ENCODE measurements around the gene GCDH.
A peak's percentile ranks its signal among the peaks of the same experiment; 100 is the strongest.
"Not testable (repeated sequence)": the region's sequence is repeated elsewhere in the genome, so short reads cannot be mapped to it uniquely, and the experiment has no call there.

Gene GCDH

DNA sequence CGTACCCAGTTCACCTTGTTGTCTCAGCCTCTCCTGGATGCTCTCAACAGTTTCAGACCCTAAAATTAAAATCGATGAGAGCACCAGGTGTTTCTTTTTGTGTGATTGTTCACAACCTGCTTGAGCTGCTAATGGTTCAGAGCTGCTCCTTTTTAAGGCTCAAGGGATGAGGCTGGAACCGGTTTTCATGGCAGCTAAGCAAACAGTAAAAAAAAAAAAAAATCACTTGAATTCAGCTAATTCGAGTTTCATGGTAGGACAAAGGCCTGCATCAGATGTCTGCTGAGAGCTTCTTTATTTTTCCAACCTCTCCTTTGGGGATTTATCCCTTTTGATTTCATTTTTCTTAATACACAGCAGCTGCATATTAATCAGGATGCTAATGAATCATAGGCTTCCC lies 21.6 kb downstream of the GCDH start:
- DNase-seq: no peak

DNA sequence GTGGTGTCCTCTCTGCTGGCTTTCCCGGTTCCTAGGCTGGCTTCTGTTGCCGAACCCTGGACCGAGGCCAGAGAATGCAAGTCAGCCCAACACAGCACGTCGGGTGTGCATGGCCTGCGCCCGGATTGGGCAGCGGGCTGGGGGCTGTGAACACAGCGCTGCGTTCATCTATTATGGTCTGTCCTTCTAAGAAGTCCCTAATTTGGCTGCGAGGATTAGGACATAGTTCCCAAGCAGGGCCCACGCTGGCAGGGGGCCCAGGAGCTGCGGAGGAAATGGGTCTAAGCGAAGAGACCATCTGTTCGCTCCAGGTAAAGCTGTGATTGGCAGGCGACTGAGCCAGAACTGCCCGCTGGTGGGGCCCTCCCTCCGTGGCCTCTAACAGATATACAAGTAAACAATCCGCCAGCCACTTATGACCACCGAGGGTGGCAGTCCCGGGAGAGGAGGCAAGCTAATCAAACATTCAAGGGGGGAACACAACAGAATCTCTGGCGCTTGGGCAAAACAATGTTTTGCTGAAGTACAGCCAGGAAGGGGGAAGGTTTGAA lies 22.1 kb downstream of the GCDH start:
- no peak for DNase-seq

DNA sequence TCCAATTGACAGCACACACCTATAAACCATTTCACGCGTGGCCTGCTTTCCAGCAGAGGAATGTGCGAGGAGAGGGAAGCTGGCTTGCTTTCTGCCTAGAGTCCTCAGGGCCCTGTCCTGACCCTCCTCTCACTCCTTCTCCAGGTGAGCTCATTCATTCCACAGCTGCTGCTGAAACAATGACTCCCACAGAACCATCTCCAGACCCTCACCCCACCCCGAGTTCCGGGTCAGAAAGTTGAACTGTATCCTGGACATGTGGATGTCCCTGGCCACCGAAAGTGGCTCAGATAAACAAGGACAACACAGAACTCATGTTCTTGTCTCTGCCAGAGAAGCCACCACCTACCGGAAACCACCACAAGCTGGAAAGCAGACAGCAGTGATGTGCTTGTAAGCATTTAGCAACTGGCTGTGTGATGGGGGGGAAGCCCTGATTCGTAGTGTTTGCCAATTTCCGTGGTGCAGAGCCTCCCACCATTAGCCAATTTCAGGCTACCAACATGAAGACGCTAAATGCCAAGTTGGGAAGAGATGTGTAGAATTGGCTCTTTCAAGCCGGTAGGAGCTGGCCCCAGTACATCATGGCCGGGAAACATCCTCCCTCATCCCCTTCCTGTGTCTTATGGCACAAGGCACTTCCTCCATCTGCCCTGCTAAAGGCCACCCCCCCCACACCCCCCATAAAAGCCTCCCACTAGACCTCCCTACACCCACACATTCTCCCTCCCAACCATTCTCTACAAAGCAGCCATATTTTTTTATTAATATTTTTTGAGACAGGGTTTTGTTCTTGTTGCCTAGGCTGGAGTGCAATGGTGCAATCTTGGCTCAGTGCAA lies 23.1 kb downstream of the GCDH start:
- DNase-seq: peak; percentile 44

DNA sequence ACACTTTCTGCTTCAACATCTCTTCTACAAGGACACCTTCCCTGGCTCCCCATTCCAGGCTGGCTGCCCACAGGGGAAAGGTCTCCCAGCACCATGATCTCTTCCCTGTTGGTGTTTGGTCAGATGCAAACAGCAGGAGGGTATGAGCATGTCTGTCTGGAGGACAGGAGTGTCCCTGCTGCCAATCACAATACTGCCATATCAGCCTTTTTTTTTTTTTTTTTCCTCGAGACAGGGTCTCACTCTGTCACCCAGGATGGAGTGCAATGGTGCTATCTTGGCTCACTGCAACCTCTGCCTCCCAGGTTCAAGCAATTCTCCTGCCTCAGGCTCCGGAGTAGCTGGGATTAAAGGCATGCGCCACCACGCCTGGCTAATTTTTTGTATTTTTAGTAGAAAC lies 24.9 kb downstream of the GCDH start:
- DNase-seq: not testable (repeated sequence)

DNA sequence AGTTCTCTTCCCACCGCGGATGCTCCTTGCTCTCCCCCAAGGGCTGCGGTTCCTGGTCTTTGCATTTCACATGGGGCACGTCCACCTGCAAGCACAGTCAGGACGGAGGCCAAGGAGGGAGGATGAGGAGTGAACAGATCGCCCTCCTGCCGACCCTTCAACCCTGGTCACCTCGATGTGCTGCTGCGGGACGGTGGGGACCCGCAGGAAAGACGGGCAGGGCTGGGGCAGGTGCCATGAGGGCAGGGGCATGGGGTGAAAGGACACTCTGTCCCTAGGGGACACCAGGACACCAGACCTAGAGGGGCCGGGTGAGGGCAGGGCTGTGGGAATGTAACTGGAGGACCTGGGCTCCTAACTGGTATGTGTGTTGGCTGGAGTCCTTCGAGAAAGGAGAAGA lies 27.3 kb downstream of the GCDH start:
- no peak for DNase-seq

DNA sequence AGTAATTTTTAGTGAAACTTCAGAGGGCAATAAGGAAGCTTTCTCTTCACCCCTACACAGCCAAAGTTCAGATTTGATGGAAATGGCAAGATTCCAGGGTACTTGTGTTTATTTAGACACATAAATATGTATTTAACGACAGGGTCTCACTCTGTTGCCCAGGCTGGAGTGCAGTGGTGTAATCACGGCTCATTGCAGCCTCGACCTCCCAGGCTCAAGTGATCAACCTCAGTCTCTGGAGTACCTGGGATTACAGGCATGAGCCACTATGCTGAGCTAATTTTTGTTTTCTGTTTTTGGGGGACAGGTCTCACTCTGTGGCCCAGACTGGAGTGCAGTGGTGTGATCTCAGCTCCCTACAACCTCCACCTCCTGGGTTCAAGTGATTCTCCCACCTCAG lies 30.1 kb downstream of the GCDH start:
- no peak for DNase-seq

DNA sequence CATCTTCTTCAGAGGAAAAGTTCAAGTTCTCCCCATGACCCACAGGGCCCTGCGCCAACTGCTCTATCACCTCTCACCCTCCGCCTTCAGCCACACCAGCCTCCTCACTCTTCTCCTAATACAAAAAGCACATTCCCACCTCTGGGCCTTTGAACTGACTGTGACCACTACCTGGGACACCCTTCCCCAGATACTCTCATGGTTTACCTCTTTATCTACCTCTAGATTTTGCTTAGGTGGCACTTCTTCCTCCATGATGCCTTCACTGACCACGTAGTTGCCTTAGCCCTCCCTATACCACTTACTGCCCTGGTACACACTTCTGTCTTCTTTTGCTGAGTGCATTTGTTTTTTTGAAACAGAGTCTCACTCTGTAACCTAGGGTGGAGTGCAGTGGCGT lies 32.0 kb downstream of the GCDH start:
- DNase-seq: no peak

DNA sequence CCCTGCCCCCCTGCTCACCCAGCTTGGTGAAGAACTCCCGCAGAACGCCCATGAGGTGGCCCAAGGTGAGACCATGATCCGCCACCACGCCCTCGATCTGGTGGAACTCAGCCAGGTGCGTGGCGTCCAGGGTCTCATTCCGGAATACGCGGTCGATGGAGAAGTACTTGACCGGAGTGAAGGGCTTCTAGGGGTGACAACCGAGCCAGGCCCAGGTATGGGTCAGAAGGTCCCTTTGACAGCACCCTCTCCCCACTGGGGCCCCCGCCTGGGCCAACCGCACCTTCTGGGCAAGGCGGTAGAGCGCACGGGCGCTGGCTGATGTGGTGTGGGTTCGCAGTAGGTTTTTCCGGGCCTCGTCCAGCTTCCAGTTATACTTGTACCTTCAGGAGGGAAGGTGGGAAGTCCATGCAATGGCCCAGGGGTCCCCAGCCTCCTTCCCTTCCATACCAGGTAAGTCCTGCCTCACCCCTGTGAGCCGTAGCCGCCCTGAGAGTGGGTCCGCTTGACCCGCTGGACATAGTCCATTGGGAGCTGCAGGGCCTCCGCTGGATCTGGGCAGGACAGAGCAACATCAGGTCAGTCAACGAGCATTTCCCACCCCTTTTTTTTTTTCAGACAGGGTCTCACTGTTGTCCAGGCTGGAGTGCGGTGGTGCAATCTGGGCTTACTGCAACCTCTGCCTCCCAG lies 33.8 kb downstream of the GCDH start:
- DNase-seq: no peak

DNA sequence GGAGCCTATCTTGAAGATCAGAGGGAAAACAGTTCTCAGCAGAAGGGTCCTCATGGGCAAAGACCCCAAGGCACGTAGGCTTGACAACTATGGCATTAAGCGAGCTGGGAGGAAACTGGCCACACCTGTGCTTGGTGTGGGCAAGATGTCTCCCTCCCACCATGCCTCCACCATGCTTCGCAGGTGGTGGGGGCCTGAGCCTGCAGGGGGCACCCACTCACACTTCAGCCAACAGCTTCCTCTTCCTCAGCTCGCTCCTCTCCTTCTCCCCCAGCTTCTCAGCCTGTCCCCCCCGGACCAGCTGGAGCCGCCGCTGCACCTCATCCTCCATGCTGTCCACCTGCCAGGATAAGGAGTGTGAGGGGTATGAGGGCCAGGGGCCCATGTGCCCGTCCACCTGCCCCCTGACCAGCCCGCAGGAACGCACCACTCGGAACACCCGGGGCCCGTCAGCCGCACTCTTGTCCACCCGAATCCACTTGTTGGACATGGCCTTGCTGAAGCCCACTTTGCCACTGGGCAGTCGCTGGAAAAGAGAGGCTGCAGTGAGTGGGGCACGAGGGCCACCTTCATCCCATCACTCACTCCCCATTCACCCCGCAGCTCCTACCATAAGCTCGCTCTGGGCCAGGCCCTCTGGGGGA lies 39.2 kb downstream of the GCDH start:
- no peak for DNase-seq

DNA sequence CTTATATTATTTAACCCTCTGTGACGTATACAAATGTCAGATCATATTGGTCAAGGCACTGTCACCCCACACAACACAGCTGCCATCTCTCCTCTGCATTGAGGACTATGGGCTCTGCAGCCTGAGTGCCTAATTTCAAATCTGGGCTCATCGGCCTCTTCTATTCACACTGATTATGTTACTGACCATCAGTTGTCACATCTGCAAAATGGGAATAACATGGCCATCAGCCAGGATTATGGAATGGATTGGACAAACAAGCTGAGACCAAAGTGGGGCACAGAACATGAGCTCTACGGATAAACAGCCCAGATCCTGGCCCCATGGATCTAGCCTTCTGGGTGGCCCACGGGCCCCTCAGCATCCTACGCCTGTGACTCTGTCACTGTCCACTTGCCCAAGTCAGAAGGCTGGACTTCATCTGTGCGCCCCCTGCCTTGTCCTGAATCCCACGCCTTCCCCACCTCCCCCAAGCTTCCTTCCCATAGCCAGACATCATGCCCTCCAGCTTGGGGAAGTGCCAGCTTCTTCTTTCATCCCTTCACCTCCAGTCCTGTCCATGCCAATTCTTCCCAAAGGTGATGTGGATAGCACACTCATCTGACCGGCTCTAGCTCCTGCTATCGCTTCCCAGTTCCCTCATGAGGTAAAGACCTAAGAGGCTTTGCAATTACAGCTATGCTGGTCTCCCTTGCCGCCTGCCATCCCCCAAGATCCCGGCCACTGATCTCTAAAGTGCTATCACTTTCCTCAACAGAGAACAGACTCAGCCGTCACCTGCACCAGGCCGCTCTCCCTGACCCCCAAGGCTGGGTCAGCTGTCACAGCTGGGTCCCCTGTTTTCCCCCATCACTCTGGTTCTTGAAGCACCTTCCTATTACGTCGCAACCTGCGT lies 41.7 kb downstream of the GCDH start:
- DNase-seq: no peak

DNA sequence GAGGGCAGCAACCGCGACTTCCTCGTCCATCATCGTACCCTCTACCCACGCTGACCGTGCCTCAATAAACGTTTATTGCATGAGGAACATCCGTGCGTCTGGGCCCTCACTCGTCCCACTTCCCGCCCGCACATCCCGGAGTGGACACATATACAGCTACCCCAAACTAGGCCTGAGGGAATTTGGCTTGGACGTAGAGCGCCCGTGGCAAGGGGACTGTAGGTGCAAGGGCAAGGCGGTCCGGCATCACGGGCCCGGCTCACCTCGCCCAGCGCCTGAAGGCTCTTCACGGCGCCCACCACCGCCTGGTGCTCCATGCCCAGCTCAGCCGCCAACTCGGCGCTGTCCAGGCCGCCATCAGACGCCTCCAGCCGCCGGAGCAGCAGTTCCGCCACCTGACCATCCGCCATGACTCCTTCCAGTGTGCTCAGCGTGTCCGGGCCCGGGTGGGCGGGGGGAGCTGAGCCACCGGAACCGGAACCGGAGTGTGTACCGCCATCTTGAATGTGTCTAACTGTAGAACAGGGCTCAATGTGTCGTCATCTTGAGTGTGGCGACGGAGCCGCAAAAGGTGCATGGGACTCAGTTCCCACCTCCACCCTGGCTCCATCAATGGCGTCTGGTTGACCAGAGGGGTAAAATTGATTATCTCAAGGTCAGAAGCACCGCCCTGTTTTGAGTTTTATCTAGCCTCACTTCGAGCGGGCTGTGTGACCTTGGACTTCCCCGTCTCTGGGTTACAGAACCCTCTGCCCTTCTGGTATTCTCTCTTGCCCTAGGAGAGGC lies 42.5 kb downstream of the GCDH start, which contains the start of gene FARSA:
FARSA (minus strand) TSS at position 425 of the 786 bp plus-strand sequence; CDS start at position 410, 15 bp downstream.
- DNase-seq: peak; percentile 79

DNA sequence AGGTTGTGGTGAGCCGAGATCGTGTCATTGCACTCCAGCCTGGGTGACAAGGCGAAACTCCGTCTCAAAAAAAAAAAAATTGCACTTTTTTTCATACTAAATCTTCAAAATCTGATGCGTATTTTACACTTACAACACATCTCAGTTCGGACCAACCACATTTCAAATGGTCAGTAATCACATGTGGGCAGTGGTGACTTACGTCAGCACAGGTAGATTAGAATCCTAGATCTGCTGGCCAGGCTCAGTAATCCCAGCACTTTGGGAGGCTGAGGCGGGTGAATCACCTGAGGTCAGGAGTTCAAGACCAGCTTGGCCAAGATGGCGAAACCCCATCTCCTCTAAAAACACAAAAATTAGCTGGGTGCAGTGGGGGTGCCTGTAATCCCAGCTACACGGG lies 44.1 kb downstream of the GCDH start:
- no peak for DNase-seq

DNA sequence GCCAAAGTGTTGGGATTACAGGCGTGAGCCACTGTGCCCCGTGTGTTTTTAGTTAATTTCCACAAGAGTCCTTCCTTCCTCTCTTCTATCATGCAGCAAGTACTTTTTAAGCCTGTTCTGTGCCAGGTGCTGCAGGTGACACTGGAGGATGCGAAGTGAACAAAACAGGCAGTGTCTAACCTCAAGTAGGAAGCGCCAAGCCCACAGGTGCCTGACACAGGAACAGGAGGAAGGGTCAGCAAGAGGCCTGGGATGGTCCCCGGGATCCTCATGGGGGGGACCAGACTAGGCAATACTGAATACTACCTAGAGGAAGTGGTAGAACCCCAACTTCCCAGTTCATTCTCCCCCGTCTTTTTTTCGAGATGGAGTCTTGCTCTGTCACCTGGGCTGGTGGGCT lies 45.6 kb downstream of the GCDH start:
- no peak for DNase-seq

DNA sequence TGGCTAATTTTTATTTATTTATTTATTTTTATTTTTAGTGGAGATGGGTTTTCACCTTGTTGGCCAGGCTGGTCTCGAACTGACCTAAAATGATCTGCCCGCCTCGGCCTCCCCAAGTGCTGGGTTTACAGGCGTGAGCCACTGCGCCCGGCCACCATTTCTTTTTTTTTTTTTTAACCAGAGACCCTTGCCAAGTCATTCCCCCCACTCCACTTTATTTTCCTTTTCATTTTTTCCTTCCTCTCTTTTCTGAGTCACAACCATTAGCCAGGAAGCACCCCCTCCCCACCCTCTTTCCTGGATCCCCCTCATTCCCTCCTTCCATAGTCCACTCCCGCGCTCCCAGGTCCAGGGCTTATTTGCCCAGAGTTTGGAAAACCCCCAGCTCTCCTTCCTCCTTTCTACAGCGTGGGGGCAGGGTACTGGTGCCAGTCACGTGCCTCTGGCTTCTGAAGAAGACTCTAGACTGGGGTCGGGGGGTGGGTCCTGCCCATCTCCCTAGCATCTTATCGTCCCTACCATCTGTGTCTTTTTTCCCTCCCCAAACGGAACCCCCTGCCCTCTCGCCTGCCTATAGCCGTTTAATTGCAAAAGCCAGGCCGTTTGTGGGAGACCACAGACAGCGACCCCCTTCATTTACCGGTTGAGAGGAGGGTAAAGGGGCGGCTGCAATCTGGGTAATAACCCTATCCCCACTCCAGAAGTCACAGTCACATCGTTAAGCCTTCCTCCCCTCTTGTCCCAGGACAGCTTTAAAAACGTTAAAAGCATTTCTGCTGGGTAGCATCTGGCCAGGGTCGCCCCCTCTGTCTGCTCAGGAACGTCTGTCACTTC lies 46.4 kb downstream of the GCDH start:
- no peak for DNase-seq

DNA sequence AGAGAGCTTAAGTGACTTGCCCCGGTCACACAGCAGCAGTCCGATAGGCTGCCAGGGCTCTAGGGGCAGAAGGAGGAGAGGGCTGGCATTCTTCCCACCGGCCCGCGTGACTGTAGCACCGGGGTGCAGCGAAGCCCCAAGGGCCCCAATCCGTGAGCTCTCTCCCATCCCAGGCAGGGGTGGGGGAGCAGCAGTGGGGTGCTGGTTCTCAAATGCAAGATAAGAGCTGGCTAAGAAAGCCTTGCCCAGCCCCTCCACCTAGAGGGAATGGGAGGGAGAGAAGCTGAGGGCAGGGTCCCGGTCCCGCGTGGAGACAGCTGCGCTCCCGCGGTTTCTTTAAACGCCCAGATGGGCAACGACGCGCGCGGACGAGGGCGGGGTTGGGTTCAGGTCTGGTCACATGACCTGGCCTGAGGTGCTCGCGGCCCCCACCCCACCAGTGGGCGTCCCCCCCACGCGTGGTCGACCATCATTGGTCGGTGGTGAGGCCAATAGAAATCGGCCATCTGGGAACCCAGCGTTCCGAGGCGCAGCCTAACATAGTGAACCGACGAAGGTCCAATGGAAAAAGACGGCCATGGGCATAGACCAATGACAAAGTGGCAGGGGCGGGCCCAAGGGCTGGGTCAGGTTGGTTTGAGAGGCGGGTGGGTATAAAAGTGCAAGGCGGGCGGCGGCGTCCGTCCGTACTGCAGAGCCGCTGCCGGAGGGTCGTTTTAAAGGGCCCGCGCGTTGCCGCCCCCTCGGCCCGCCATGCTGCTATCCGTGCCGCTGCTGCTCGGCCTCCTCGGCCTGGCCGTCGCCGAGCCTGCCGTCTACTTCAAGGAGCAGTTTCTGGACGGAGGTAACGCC lies 47.2 kb downstream of the GCDH start, which contains the start of gene CALR:
CALR (plus strand) TSS at position 683 of the 852 bp plus-strand sequence; CDS start at position 754, 71 bp downstream.
- peak; percentile 99 for DNase-seq

DNA sequence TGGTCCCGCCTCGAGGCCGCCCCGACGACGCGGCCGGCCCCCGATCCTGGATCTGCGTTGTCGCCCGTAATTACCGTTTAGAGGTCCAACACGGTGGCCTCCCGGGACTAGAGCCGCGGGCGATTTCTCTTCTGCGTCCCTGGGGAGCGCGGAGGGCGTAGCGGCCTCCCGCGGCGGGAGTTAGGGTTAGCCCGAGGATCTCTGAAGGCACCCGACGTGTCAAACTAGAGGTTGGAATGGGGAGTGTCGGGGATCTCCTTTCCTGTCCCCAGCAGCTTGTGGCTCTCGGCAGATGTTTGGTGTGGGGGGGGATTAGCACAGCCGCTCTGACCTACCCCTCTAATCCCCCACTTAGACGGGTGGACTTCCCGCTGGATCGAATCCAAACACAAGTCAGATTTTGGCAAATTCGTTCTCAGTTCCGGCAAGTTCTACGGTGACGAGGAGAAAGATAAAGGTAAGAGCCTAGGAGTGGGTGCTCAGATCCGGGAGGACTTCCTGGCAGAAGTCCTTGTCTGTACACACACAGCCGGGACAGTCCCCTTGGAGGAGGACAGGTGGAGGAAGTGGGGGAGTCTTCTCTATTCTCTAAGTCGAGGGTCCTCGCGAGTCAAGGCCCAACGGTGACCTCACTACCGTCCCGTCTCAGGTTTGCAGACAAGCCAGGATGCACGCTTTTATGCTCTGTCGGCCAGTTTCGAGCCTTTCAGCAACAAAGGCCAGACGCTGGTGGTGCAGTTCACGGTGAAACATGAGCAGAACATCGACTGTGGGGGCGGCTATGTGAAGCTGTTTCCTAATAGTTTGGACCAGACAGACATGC lies 48.0 kb downstream of the GCDH start:
- DNase-seq: peak; percentile 3

DNA sequence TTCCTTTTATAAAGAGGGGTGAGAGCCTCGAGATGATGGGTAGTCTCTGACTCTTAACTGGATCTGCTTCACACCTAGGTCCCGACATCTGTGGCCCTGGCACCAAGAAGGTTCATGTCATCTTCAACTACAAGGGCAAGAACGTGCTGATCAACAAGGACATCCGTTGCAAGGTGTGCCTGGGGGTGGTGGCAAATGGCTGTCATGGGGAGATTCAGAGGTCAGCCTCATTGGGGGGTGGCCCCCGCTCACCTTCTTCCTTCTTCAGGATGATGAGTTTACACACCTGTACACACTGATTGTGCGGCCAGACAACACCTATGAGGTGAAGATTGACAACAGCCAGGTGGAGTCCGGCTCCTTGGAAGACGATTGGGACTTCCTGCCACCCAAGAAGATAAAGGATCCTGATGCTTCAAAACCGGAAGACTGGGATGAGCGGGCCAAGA lies 49.0 kb downstream of the GCDH start:
- DNase-seq: no peak

DNA sequence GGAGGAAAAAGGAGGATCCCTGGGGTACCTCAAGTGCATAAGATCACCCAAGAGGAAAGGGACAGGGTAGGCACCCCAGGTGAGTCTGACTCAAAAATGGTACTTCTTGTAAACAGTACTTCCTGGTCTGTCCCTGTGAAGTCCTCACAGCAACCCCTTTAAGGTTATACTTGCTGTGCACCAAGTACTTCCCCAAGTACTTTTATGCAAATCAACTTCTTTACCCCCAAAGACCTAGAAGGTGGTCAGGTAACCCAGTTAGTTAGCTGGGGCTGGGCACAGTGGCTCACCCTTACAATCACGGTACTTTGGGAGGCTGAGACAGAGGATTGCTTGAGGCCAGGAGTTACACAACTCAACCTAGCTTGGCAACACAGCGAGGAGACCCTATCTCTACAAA lies 49.9 kb downstream of the GCDH start:
- no peak for DNase-seq

All from activated effector memory CD4-positive, alpha-beta T cell treated with Interleukin-2 at 50 U/mL for 16 hours (primary cell).